ENCODE measurements around the gene ARTN. TPM values are rescaled to one million over a fixed set of nuclear protein-coding genes. Genes with fewer than 3 reads are reported as not detected.
A peak's percentile ranks its signal among the peaks of the same experiment; 100 is the strongest.

ARTN gene, protein sequence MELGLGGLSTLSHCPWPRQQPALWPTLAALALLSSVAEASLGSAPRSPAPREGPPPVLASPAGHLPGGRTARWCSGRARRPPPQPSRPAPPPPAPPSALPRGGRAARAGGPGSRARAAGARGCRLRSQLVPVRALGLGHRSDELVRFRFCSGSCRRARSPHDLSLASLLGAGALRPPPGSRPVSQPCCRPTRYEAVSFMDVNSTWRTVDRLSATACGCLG
- polyA plus RNA-seq (2013, experiment 1 of 2), result 5.1 TPM
- polyA plus RNA-seq (2013, experiment 2 of 2), result 6.8 TPM

DNA sequence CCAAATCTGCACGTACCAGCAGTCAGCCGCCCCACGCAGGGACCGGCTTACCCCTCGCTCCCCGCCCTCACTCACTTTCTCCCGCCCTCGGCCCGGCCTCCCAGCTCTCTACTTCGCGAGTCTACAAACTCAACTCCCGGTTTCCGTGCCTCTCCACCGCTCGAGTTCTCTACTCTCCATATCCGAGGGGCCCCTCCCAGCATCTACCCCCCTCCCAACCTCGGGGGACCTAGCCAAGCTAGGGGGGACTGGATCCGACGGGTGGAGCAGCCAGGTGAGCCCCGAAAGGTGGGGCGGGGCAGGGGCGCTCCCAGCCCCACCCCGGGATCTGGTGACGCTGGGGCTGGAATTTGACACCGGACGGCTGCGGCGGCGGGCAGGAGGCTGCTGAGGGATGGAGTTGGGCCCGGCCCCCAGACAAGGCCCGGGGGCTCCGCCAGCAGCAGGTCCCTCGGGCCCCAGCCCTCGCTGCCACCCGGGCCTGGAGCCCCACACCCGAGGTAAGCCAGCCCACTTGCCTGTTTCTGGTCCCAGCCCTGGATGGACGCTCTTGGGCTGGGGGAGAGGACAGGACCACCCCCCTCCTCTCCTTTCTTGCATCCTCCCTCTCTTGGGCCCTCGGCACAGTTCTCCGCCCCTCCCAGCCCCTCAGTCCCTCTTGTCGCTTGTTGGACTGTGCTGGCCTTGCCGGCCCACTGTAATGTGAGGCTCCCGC, at the start of gene ARTN:
ARTN (plus strand) TSS at position 416 of the 715 bp plus-strand sequence. CDS start 1,856 bp downstream, outside the sequence.
- peaks cover 14% of the 10 kb centered on the region for H3K4me1 ChIP-seq (ENCODE audit: insufficient read depth, low read length)
- peak within 1 kb of the TSS; percentile 56 for H3K9ac ChIP-seq (ENCODE audit: low read depth, low read length)
- peaks cover 25% of the 10 kb centered on the region for H3K27me3 ChIP-seq (ENCODE audit: insufficient read depth, low read length)
- H3K9me3 ChIP-seq (ENCODE audit: insufficient read depth, low read depth, low read length), result no peaks in the 10 kb centered on the region
- peaks cover 5% of the 10 kb centered on the region; the same call in 1 of the 2 replicates for H3K36me3 ChIP-seq (ENCODE audit: insufficient read depth, low read length)
- WGBS, result 2% methylated on average over 42 of the region's 42 CpGs
- H3K4me3 ChIP-seq (ENCODE audit: low read length), result peak within 1 kb of the TSS; percentile 61
- 0 out of 2 replicates have a peak within 1 kb of the TSS, but pooled peaks have one; percentile 14 for H3K27ac ChIP-seq (ENCODE audit: low read depth, low read length)

DNA sequence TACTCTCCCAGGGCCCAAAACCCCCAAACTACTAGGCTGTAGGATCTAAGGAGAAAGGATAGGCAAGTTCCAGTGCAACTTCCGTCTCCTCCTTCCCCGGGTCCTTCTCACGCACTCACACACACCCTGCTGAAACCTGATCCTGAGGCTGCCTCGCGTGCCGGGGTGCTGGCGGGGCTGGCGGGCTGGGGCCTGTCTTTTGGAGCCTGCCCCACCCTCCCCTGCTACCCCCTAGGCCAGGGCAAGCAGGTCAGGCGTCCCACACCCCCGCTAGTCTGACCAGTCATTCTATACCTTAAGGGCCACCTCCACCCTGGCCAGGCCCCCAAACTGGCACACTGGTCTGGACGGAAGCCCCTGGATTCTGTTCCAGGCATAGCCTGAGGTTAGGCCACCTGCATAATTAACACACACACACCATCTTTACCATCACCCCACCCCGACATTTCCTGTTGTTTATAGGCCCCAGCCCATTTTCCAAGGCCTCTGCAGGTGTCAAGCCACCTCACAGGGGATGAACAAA, 48.3 kb upstream of the ARTN start:
- 27% methylated on average over 12 of the region's 12 CpGs for WGBS
- H3K4me1 ChIP-seq (ENCODE audit: insufficient read depth, low read length), result peaks cover 35% of the 10 kb centered on the region
- peak overlapping the region; percentile 18; the same call in 1 of the 2 replicates for H3K9ac ChIP-seq (ENCODE audit: low read depth, low read length)
- H3K27ac ChIP-seq (ENCODE audit: low read depth, low read length), result peak overlapping the region; percentile 44; the same call in 1 of the 2 replicates
- H3K9me3 ChIP-seq (ENCODE audit: insufficient read depth, low read depth, low read length), result no peaks in the 10 kb centered on the region
- no peak overlapping the region for H3K4me3 ChIP-seq (ENCODE audit: low read length)
- no peaks in the 10 kb centered on the region for H3K27me3 ChIP-seq (ENCODE audit: insufficient read depth, low read length)
- H3K36me3 ChIP-seq (ENCODE audit: insufficient read depth, low read length), result no peaks in the 10 kb centered on the region

DNA sequence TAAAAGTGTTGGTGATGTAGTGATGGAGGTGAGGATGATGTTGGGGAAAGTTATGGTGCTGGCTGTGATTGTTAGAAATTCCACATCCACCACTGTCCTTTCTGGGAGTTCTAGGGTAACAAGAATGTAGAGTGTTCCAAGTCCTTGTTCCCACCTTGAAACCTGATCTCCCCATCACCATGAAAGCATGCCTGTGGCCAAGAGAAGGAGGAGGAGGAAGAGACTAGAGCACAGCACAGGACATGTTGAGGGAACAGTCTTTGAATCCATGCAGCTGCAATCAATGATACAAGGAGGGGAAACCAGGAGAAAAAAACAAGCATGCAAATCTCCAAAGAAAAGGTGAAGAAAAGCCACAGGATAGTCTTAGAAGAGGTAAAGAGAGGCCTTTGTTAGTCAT, 45.9 kb upstream of the ARTN start:
- Histone ChIP-seq H3K27ac (ENCODE audit: low read depth, low read length) (peak overlapping the region; percentile 54; the same call in 1 of the 2 replicates), H3K27me3 (ENCODE audit: insufficient read depth, low read length) (no peaks in the 10 kb centered on the region), H3K4me1 (ENCODE audit: insufficient read depth, low read length) (peaks cover 35% of the 10 kb centered on the region), H3K36me3 (ENCODE audit: insufficient read depth, low read length) (no peaks in the 10 kb centered on the region), H3K9me3 (ENCODE audit: insufficient read depth, low read depth, low read length) (no peaks in the 10 kb centered on the region), H3K4me3 (ENCODE audit: low read length) (no peak overlapping the region), H3K9ac (ENCODE audit: low read depth, low read length) (no peak overlapping the region)

DNA sequence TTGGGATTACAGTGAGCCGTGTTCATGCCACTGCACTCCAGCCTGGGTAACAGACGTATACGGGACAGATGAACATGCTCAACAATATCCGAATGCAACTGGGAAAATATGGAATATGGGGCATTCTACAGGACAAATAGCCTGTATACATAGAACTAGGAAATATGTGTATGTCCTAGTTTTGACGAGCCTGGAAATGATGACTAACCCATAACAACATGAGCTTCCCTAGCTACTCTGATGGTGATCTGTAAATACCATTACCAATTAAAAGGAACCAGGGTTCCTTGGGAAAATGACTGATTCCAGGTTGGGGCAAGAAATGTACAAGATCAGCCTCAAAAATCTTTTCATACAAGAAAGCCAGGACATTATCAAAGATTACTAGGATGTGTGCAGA, 42.8 kb upstream of the ARTN start:
- 96% methylated on average over 5 of the region's 5 CpGs for WGBS
- no peak overlapping the region for H3K4me3 ChIP-seq (ENCODE audit: low read length)
- H3K27ac ChIP-seq (ENCODE audit: low read depth, low read length), result no peak overlapping the region

DNA sequence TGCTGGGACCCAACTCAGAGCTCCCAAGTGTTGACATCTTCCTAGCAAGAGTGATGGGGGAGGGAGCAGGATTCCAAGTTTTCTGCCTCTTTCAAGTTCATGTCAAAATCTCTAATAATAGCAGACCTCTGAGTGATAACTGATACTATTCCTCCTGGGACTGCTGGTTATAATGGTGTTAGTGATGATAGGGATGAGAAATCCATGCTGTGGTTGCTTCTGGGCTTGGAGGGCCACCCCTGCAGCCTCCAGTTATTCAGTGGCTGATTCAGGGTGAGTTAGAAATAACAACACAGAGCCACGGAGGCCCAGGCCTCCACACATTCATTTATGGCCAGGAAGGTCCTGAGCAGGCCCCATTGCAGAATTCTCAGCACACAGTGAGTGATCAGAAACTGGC, 40.6 kb upstream of the ARTN start:
- WGBS, result 89% methylated on average over 1 of the region's 1 CpG
- Histone ChIP-seq H3K27ac (ENCODE audit: low read depth, low read length) (no peak overlapping the region), H3K4me1 (ENCODE audit: insufficient read depth, low read length) (peaks cover 9% of the 10 kb centered on the region), H3K27me3 (ENCODE audit: insufficient read depth, low read length) (no peaks in the 10 kb centered on the region), H3K36me3 (ENCODE audit: insufficient read depth, low read length) (no peaks in the 10 kb centered on the region), H3K9me3 (ENCODE audit: insufficient read depth, low read depth, low read length) (no peaks in the 10 kb centered on the region), H3K4me3 (ENCODE audit: low read length) (no peak overlapping the region), H3K9ac (ENCODE audit: low read depth, low read length) (no peak overlapping the region)

More for the DNA sequence above, 42.8 kb upstream of the ARTN start:
- Histone ChIP-seq H3K9ac (ENCODE audit: low read depth, low read length) (no peak overlapping the region), H3K9me3 (ENCODE audit: insufficient read depth, low read depth, low read length) (no peaks in the 10 kb centered on the region), H3K36me3 (ENCODE audit: insufficient read depth, low read length) (no peaks in the 10 kb centered on the region), H3K4me1 (ENCODE audit: insufficient read depth, low read length) (peaks cover 21% of the 10 kb centered on the region), H3K27me3 (ENCODE audit: insufficient read depth, low read length) (no peaks in the 10 kb centered on the region)

DNA sequence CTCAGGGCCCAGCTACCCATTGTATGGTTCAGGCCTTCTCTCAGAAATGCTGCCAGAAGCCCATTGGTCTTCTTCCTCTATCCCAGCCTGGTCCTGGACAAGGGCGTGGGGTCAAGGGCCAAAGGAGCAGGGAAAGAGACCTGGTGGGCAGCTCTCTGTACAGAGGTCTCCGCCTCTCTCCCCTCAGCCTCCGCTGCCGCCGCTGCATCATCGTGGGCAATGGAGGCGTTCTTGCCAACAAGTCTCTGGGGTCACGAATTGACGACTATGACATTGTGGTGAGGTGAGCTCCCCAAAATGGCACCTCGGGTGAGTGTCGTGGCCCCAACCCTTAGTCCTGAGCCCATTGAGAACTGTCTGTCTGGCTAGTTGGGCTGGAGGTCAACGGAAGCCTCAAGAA, 34.6 kb upstream of the ARTN start:
- Histone ChIP-seq H3K9ac (ENCODE audit: low read depth, low read length) (no peak overlapping the region), H3K9me3 (ENCODE audit: insufficient read depth, low read depth, low read length) (no peaks in the 10 kb centered on the region), H3K36me3 (ENCODE audit: insufficient read depth, low read length) (no peaks in the 10 kb centered on the region), H3K4me3 (ENCODE audit: low read length) (no peak overlapping the region), H3K27ac (ENCODE audit: low read depth, low read length) (no peak overlapping the region), H3K4me1 (ENCODE audit: insufficient read depth, low read length) (no peaks in the 10 kb centered on the region), H3K27me3 (ENCODE audit: insufficient read depth, low read length) (no peaks in the 10 kb centered on the region)
- 96% methylated on average over 12 of the region's 12 CpGs for WGBS

DNA sequence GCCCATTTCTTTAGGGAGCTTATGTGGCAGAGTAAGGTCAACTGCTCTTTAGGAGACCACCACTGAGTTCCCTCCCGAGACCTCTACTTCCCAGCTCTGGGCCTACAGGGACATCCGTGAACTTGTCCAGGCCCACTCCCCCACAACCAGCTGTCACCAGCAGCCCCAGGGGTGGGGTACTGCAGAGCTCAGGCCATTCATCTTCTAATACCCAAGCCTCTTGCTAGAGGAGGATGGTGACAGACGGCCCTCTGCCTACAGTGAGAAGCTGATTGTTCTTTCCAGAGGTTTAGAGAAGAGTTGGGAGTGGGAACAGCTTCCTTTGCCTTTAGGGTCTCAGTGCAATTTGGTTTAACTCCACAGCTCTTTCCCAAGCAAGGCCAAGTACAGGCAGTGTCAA, 33.2 kb upstream of the ARTN start:
- H3K4me3 ChIP-seq (ENCODE audit: low read length), result no peak overlapping the region
- H3K36me3 ChIP-seq (ENCODE audit: insufficient read depth, low read length), result no peaks in the 10 kb centered on the region

DNA sequence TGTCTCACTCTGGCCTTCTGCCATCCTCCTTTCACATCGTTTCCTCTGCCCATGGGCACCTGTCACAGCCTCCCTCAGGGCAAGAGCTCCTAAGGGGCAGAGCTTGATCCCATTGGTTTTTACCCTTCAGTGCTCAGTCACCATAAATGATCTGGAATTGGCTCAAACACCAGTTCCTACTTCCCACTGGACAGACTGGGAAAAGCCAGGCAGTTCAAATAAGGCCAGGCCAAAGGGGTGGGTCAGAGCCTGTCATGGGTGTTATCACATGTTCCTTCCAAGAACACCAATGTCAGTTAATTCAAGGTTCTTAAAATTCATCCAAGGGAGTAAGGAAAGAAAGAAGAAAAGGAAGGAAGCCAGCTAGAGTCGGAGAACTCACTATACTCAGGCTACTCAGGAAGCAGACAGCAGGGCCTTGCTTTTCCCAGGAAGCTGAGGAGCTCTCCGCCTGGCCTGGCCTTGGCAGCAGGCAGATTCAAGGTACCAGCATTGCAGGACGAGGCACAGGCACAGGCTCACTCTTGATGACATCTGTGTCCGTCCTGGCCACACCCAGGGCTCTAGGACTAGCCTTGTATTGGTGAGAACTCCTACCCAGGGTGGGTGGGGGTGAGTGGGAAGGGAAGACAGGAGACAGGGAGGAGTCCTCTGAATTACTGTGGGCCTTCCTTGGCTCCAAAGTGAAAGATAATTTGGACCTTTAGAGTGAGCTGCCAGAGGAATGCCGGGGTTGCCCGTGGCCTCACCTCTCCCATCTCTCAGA, 32.2 kb upstream of the ARTN start:
- H3K27ac ChIP-seq (ENCODE audit: low read depth, low read length), result no peak overlapping the region
- H3K9me3 ChIP-seq (ENCODE audit: insufficient read depth, low read depth, low read length), result no peaks in the 10 kb centered on the region
- H3K36me3 ChIP-seq (ENCODE audit: insufficient read depth, low read length), result no peaks in the 10 kb centered on the region
- H3K27me3 ChIP-seq (ENCODE audit: insufficient read depth, low read length), result no peaks in the 10 kb centered on the region
- H3K9ac ChIP-seq (ENCODE audit: low read depth, low read length), result no peak overlapping the region
- H3K4me1 ChIP-seq (ENCODE audit: insufficient read depth, low read length), result no peaks in the 10 kb centered on the region
- H3K4me3 ChIP-seq (ENCODE audit: low read length), result no peak overlapping the region
- 91% methylated on average over 7 of the region's 7 CpGs for WGBS

More for the DNA sequence above, 33.2 kb upstream of the ARTN start:
- H3K9me3 ChIP-seq (ENCODE audit: insufficient read depth, low read depth, low read length), result no peaks in the 10 kb centered on the region
- H3K27ac ChIP-seq (ENCODE audit: low read depth, low read length), result no peak overlapping the region
- no peaks in the 10 kb centered on the region for H3K27me3 ChIP-seq (ENCODE audit: insufficient read depth, low read length)
- no peaks in the 10 kb centered on the region for H3K4me1 ChIP-seq (ENCODE audit: insufficient read depth, low read length)
- H3K9ac ChIP-seq (ENCODE audit: low read depth, low read length), result no peak overlapping the region
- WGBS, result 97% methylated on average over 3 of the region's 3 CpGs

DNA sequence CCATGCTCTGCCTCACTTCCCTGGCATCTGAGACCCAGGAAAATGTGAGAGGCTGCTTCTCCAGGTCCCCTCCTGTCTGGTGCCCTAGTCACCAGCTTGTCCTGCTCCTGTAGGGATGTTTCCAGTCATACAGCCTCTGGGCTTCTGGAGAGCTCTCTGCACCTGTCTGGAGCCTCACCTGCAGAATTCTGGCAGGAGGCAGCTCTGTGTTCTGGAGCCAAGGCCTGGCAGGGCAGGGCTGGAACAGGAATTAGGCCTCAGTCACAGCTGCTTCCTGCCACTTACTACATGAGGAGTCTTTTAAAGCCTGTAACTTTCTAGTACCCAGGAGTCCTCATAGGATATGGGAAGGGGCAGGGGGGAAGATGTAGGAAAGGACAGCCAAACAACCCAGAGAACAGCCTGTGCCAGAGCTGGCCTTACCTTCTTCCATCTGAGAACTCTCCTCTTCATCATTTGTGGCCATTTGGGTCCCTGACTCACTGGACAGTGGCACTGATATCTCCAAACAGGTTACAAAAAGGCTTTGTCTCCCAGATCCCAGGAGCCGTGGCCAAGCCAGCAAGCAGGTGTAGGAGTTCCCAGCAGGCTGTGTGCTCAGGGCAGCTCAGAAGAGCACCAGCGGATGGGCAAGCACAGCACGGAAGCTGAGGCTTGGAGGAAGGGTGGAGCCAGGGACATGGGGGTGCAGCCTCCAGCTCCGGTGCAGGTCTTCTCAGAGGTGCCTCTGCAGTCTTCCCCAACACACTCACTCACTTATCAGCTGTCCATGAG, 31.4 kb upstream of the ARTN start:
- Histone ChIP-seq H3K27ac (ENCODE audit: low read depth, low read length) (no peak overlapping the region), H3K27me3 (ENCODE audit: insufficient read depth, low read length) (no peaks in the 10 kb centered on the region), H3K9me3 (ENCODE audit: insufficient read depth, low read depth, low read length) (no peaks in the 10 kb centered on the region), H3K4me3 (ENCODE audit: low read length) (no peak overlapping the region), H3K36me3 (ENCODE audit: insufficient read depth, low read length) (no peaks in the 10 kb centered on the region), H3K4me1 (ENCODE audit: insufficient read depth, low read length) (no peaks in the 10 kb centered on the region), H3K9ac (ENCODE audit: low read depth, low read length) (no peak overlapping the region)
- 95% methylated on average over 4 of the region's 4 CpGs for WGBS

DNA sequence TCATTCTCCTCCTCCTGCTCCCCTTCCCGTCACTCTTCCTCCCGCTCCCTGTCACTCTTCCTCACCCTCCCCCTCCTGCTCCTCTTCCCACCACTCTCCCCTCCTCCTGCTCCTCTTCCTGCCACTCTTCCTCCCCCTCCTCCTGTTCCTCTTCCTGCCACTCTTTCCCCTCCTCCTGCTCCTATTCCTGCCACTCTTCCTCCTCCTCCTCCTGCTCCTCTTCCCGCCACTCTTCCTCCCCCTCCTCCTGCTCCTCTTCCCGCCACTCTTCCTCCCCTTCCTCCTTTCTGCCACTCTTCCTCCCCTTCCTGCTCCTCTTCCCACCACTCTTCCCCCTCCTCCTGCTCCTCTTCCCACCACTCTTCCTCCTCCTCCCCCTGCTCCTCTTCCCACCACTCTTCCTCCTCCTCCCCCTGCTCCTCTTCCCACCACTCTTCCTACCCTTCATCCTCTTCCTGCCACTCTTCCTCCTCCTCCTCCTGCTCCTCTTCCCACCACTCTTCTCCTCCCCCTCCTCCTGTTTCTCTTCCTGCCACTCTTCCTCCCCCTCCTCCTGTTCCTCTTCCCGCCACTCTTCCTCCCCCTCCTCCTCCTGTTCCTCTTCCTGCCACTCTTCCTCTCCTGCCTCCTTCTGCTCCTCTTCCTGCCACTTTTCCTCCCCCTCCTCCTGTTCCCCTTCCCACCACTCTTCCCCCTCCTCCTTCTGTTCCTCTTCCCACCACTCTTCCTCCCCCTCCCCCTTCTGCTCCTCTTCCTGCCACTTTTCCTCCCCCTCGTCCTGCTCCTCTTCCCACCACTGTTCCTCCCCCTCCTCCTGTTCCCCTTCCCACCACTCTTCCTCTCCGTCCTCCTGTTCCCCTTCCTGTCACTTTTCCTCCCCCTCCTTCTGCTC, 28.7 kb upstream of the ARTN start:
- no peaks in the 10 kb centered on the region for H3K27me3 ChIP-seq (ENCODE audit: insufficient read depth, low read length)
- H3K9ac ChIP-seq (ENCODE audit: low read depth, low read length), result no peak overlapping the region
- no peaks in the 10 kb centered on the region for H3K36me3 ChIP-seq (ENCODE audit: insufficient read depth, low read length)
- no peak overlapping the region for H3K27ac ChIP-seq (ENCODE audit: low read depth, low read length)
- no peak overlapping the region for H3K4me3 ChIP-seq (ENCODE audit: low read length)
- WGBS, result 68% methylated on average over 6 of the region's 7 CpGs
- H3K4me1 ChIP-seq (ENCODE audit: insufficient read depth, low read length), result no peaks in the 10 kb centered on the region
- H3K9me3 ChIP-seq (ENCODE audit: insufficient read depth, low read depth, low read length), result no peaks in the 10 kb centered on the region
